K562 (cell line): Measurements from ENCODE around the gene TRIP10. TPM values are rescaled to one million over a fixed set of nuclear protein-coding genes. Genes with fewer than 3 reads are reported as not detected.

ENCODE experiments used
- ARHGAP35 ChIP-seq: fragments of 450-650 bp; IDR thresholded peaks from 2 replicates; pipeline ENCODE4 v1.6.1; 2018; ENCODE audit not compliant: partially characterized antibody
- CTCF ChIP-seq, 3 experiments: IDR thresholded peaks in 2 of 3; conservative IDR thresholded peaks in 1 of 3; 2 replicates each; pipeline ENCODE4 v1.5.1; 2011 to 2012; ENCODE audit warnings: low read length in 3 of 3, mild to moderate bottlenecking in 3 of 3, control low read depth in 2 of 3, improper control_type of control experiment in 1 of 3, inconsistent platforms in 1 of 3, low read depth in 1 of 3, mixed read lengths in 1 of 3, moderate library complexity in 1 of 3; ENCODE audit not compliant: insufficient read depth in 2 of 3
- DACH1 ChIP-seq: fragments of 450-650 bp; IDR thresholded peaks from 2 replicates; pipeline ENCODE4 v1.6.1; 2018; ENCODE audit not compliant: partially characterized antibody
- E2F8 ChIP-seq: fragments of 450-650 bp; IDR thresholded peaks from 2 replicates; pipeline ENCODE4 v1.7.1; 2018; ENCODE audit warnings: mild to moderate bottlenecking, low read depth; ENCODE audit not compliant: partially characterized antibody
- ESRRA ChIP-seq: fragments of 450-650 bp; IDR thresholded peaks from 2 replicates; pipeline ENCODE4 v1.6.1; 2014; ENCODE audit warnings: low read depth, mild to moderate bottlenecking, moderate library complexity, borderline replicate concordance
- FOXK2 ChIP-seq, 2 experiments: fragments of 450-650 bp; IDR thresholded peaks in 1 of 2; conservative IDR thresholded peaks in 1 of 2; 2 replicates each; pipeline ENCODE4 v1.6.1; 2016; ENCODE audit warnings: low read depth in 2 of 2, mild to moderate bottlenecking in 1 of 2
- LARP7 ChIP-seq: fragments of 450-650 bp; IDR thresholded peaks from 2 replicates; pipeline ENCODE4 v1.6.1; 2016
- MCM7 ChIP-seq, 2 experiments: fragments of 450-650 bp; IDR thresholded peaks; 2 replicates each; pipeline ENCODE4 v1.6.1; 2016 to 2018
- POLR2H ChIP-seq: IDR thresholded peaks from 2 replicates; pipeline ENCODE4 v1.6.1; 2016; ENCODE audit warnings: missing genetic modification characterization, low read depth, mild to moderate bottlenecking, control low read depth, missing compliant biosample characterization, moderate library complexity
- PRDM10 ChIP-seq: fragments of 450-650 bp; IDR thresholded peaks from 2 replicates; pipeline ENCODE4 v1.6.1; 2018; ENCODE audit not compliant: partially characterized antibody
- SLC30A9 ChIP-seq: fragments of 250-450 bp; sonication (Bioruptor Pico); IDR thresholded peaks from 2 replicates; pipeline ENCODE4 v1.8.0; 2022; ENCODE audit warnings: mild to moderate bottlenecking, moderate library complexity
- SUPT5H ChIP-seq: fragments of 450-650 bp; IDR thresholded peaks from 2 replicates; pipeline ENCODE4 v1.6.1; 2016
- TAF15 ChIP-seq: fragments of 200-400 bp; formaldehyde crosslinking; IDR thresholded peaks from 2 replicates; pipeline ENCODE4 v1.6.1; 2017; ENCODE audit warnings: mild to moderate bottlenecking, low read depth, low read length, moderate library complexity
- ZNF12 ChIP-seq: sonication (generic); formaldehyde crosslinking; IDR thresholded peaks from 2 replicates; pipeline ENCODE4 v1.4.0; 2020; ENCODE audit warnings: mild to moderate bottlenecking, missing genetic modification reagents
- ZNF586 ChIP-seq: fragments of 450-650 bp; formaldehyde crosslinking; conservative IDR thresholded peaks from 2 replicates; pipeline ENCODE4 v1.4.0; 2020; ENCODE audit warnings: mild to moderate bottlenecking, moderate library complexity
- ZNF740 ChIP-seq, 3 experiments: fragments of 200-800 bp in 1 of 3; sonication (Bioruptor generic) in 1 of 3; sonication (generic) in 1 of 3; formaldehyde crosslinking in 1 of 3; IDR thresholded peaks; 2 replicates each; pipeline versions ENCODE4 v1.6.1 to v1.8.0; 2016 to 2022; ENCODE audit warnings: mild to moderate bottlenecking in 2 of 3, missing compliant biosample characterization in 2 of 3, missing genetic modification characterization in 2 of 3, missing genetic modification reagents in 1 of 3
- polyA plus RNA-seq, 8 experiments: library from polyadenylated mRNA; depleted of rRNA in 4 of 8; stranded (reverse) in 5 of 8; unstranded in 3 of 8; fragments of >200 nt; fragmentation: Nextera tagmentation in 2 of 8; fragmentation: Illumina TruSeq in 1 of 8; extraction: Ambion mirVana in 2 of 8; extraction: Trizol in 1 of 8; gene quantifications; 2 replicates each; pipeline versions ENCODE4 v1.2.1 to v1.2.3, GENCODE V29; 2011 to 2014; ENCODE audit warnings: inconsistent platforms in 1 of 8, missing spikeins in 1 of 8
- total RNA-seq, 7 experiments: library from RNA; depleted of rRNA in 6 of 7; stranded (reverse); fragments of >200 nt in 6 of 7; fragmentation: Illumina TruSeq in 2 of 7; extraction: Trizol in 2 of 7; gene quantifications; 2 replicates each; pipeline versions ENCODE4 v1.2.1 to v1.2.3, GENCODE V29; 2011 to 2021; ENCODE audit warnings: low replicate concordance in 1 of 7

TRIP10 gene
- total and polyA plus RNA-seq, 9 of the 15 experiments (the other 6 are each of a cell fraction or from before 2014, with no cell fraction given), result 1.2 to 66.8 (median 36.1) TPM

- TF ChIP-seq E2F8, result no peak
- TF ChIP-seq ESRRA, result peak; percentile 50; the same call in 1 of the 2 replicates
- no peak for TF ChIP-seq ZNF740 (CRISPR knock-in tag; IDR thresholded peaks at IDR 0.05)
- TF ChIP-seq ZNF740 (tag; IDR thresholded peaks at IDR 0.05), result no peak
- TF ChIP-seq CTCF (IDR thresholded peaks at IDR 0.05 in 2 of 3, conservative IDR thresholded peaks at IDR 0.05 in 1 of 3; ENCODE audit: insufficient read depth in 2 of 3, low read depth in 1 of 3, low read length in 3 of 3), result peak; percentile 74 to 88 (median 76)
- no peak for TF ChIP-seq FOXK2 (conservative IDR thresholded peaks at IDR 0.05 in 1 of 2, IDR thresholded peaks at IDR 0.05 in 1 of 2; ENCODE audit: low read depth in 2 of 2)
- no peak for TF ChIP-seq ZNF586 (CRISPR knock-in tag)
- peak; percentile 85 for TF ChIP-seq PRDM10
- no peak for TF ChIP-seq LARP7
- peak; percentile 8 for TF ChIP-seq DACH1
- no peak for TF ChIP-seq ZNF12 (CRISPR knock-in tag)
- peak; percentile 67; the same call in 1 of the 2 replicates for TF ChIP-seq SUPT5H
- no peak for TF ChIP-seq MCM7 (IDR thresholded peaks at IDR 0.05)
- no peak for TF ChIP-seq TAF15
- TF ChIP-seq POLR2H, result peak; percentile 34; the same call in 1 of the 2 replicates
- no peak for TF ChIP-seq SLC30A9 (CRISPR knock-in tag)
- TF ChIP-seq ARHGAP35, result no peak
Observed at GRCh38 chr19:6736169-6736916, 3.1 kb upstream of the TRIP10 start (continued).
